IPS-15b (cell line): ENCODE measurements around the gene PRKCB.

ENCODE experiments used
- H3K27me3 ChIP-seq: one replicate; pipeline ENCODE4 v1.6.1; 2013; ENCODE audit warnings: low read length; ENCODE audit not compliant: control insufficient read depth, insufficient read depth
- H3K36me3 ChIP-seq: one replicate; pipeline ENCODE4 v1.6.1; 2013; ENCODE audit warnings: low read length; ENCODE audit not compliant: control insufficient read depth, insufficient read depth
- H3K4me1 ChIP-seq: one replicate; pipeline ENCODE4 v1.6.1; 2013; ENCODE audit warnings: mild to moderate bottlenecking, low read length; ENCODE audit not compliant: control insufficient read depth, insufficient read depth
- H3K4me3 ChIP-seq: one replicate; pipeline ENCODE4 v1.5.1; 2013; ENCODE audit warnings: low read depth, low read length
- H3K9ac ChIP-seq: one replicate; pipeline ENCODE4 v1.6.1; 2013; ENCODE audit warnings: low read depth, mild to moderate bottlenecking, low read length
- H3K9me3 ChIP-seq: one replicate; pipeline ENCODE4 v1.6.1; 2013; ENCODE audit warnings: mild to moderate bottlenecking, low read length; ENCODE audit not compliant: control insufficient read depth, insufficient read depth

The PRKCB gene

GRCh38 chr16:24189941-24190340, 354.2 kb downstream of the PRKCB start:
- no peaks in the 10 kb centered on the region for H3K27me3 ChIP-seq
- H3K9ac ChIP-seq = no peak overlapping the region
- no peaks in the 10 kb centered on the region for H3K9me3 ChIP-seq
- H3K4me1 ChIP-seq = peaks cover 3% of the 10 kb centered on the region
- H3K4me3 ChIP-seq = no peak overlapping the region
- peaks cover 2% of the 10 kb centered on the region for H3K36me3 ChIP-seq

GRCh38 chr16:24191876-24192402, 356.2 kb downstream of the PRKCB start:
- Histone ChIP-seq H3K4me1 (no peaks in the 10 kb centered on the region), H3K36me3 (peaks cover 2% of the 10 kb centered on the region), H3K27me3 (no peaks in the 10 kb centered on the region), H3K4me3 (no peak overlapping the region), H3K9me3 (no peaks in the 10 kb centered on the region), H3K9ac (no peak overlapping the region)

GRCh38 chr16:24195221-24195620, 359.4 kb downstream of the PRKCB start:
- Histone ChIP-seq H3K4me1 (no peaks in the 10 kb centered on the region), H3K36me3 (peaks cover 2% of the 10 kb centered on the region), H3K4me3 (no peak overlapping the region), H3K27me3 (no peaks in the 10 kb centered on the region), H3K9ac (no peak overlapping the region), H3K9me3 (no peaks in the 10 kb centered on the region)

- H3K27me3 ChIP-seq = no peaks in the 10 kb centered on the region
- H3K36me3 ChIP-seq = no peaks in the 10 kb centered on the region
These were observed 363.2 kb downstream of the PRKCB start for GRCh38 chr16:24198807-24199533.

GRCh38 chr16:24203675-24204074, 367.9 kb downstream of the PRKCB start:
- Histone ChIP-seq H3K9me3 (no peaks in the 10 kb centered on the region), H3K4me1 (peaks cover 6% of the 10 kb centered on the region), H3K27me3 (no peaks in the 10 kb centered on the region), H3K4me3 (no peak overlapping the region), H3K36me3 (no peaks in the 10 kb centered on the region), H3K9ac (no peak overlapping the region)

More at GRCh38 chr16:24198807-24199533, 363.2 kb downstream of the PRKCB start:
- Histone ChIP-seq H3K4me3 (no peak overlapping the region), H3K4me1 (no peaks in the 10 kb centered on the region), H3K9ac (no peak overlapping the region), H3K9me3 (no peaks in the 10 kb centered on the region)

- Histone ChIP-seq H3K27me3 (no peaks in the 10 kb centered on the region), H3K36me3 (no peaks in the 10 kb centered on the region), H3K9me3 (no peaks in the 10 kb centered on the region), H3K9ac (no peak overlapping the region), H3K4me1 (peaks cover 9% of the 10 kb centered on the region), H3K4me3 (no peak overlapping the region)
These were observed 368.4 kb downstream of the PRKCB start for GRCh38 chr16:24204150-24204665.

- Histone ChIP-seq H3K27me3 (no peaks in the 10 kb centered on the region), H3K9ac (no peak overlapping the region), H3K4me3 (no peak overlapping the region)
These were observed 371.1 kb downstream of the PRKCB start for GRCh38 chr16:24206926-24207325.

GRCh38 chr16:24208710-24209109, 372.9 kb downstream of the PRKCB start:
- Histone ChIP-seq H3K36me3 (no peaks in the 10 kb centered on the region), H3K27me3 (no peaks in the 10 kb centered on the region), H3K4me3 (no peak overlapping the region), H3K9me3 (no peaks in the 10 kb centered on the region), H3K9ac (no peak overlapping the region), H3K4me1 (peaks cover 9% of the 10 kb centered on the region)

More at GRCh38 chr16:24206926-24207325, 371.1 kb downstream of the PRKCB start:
- no peaks in the 10 kb centered on the region for H3K36me3 ChIP-seq
- H3K9me3 ChIP-seq = no peaks in the 10 kb centered on the region
- peaks cover 9% of the 10 kb centered on the region for H3K4me1 ChIP-seq

- Histone ChIP-seq H3K9ac (no peak overlapping the region), H3K4me1 (peaks cover 4% of the 10 kb centered on the region), H3K36me3 (no peaks in the 10 kb centered on the region), H3K27me3 (no peaks in the 10 kb centered on the region), H3K4me3 (no peak overlapping the region), H3K9me3 (no peaks in the 10 kb centered on the region)
These were observed 379.2 kb downstream of the PRKCB start for GRCh38 chr16:24214992-24215391.

- Histone ChIP-seq H3K27me3 (no peaks in the 10 kb centered on the region), H3K36me3 (no peaks in the 10 kb centered on the region), H3K4me3 (no peak overlapping the region), H3K9me3 (no peaks in the 10 kb centered on the region), H3K9ac (no peak overlapping the region), H3K4me1 (peaks cover 4% of the 10 kb centered on the region)
These were observed 381.2 kb downstream of the PRKCB start for GRCh38 chr16:24216961-24217360.

GRCh38 chr16:24217461-24217860, 381.7 kb downstream of the PRKCB start:
- Histone ChIP-seq H3K27me3 (no peaks in the 10 kb centered on the region), H3K9ac (no peak overlapping the region), H3K9me3 (no peaks in the 10 kb centered on the region), H3K36me3 (no peaks in the 10 kb centered on the region), H3K4me1 (peaks cover 4% of the 10 kb centered on the region), H3K4me3 (no peak overlapping the region)

GRCh38 chr16:24218299-24218698, 382.5 kb downstream of the PRKCB start:
- peaks cover 4% of the 10 kb centered on the region for H3K4me1 ChIP-seq

More at GRCh38 chr16:24218299-24218698, 382.5 kb downstream of the PRKCB start:
- H3K4me3 ChIP-seq = no peak overlapping the region
- no peaks in the 10 kb centered on the region for H3K9me3 ChIP-seq
- no peaks in the 10 kb centered on the region for H3K36me3 ChIP-seq
- H3K9ac ChIP-seq = no peak overlapping the region
- no peaks in the 10 kb centered on the region for H3K27me3 ChIP-seq
